Astrocyte (in vitro differentiated cells and primary cell): ENCODE data around the gene NOMO2.
"Not testable (repeated sequence)": the region's sequence is repeated elsewhere in the genome, so short reads cannot be mapped to it uniquely, and the experiment has no call there.

Source experiments
- EZH2 ChIP-seq: IDR thresholded peaks from 2 replicates; pipeline ENCODE4 v1.6.1; 2012; ENCODE audit warnings: mild to moderate bottlenecking, low read length, inconsistent platforms; ENCODE audit not compliant: insufficient read depth
- TF ChIP-seq, protein P1 (sequence below): IDR thresholded peaks from 2 replicates; pipeline ENCODE4 v1.5.1; 2011; ENCODE audit warnings: low read depth, mild to moderate bottlenecking, inconsistent platforms, low read length, moderate library complexity; ENCODE audit not compliant: insufficient read depth

DNA sequence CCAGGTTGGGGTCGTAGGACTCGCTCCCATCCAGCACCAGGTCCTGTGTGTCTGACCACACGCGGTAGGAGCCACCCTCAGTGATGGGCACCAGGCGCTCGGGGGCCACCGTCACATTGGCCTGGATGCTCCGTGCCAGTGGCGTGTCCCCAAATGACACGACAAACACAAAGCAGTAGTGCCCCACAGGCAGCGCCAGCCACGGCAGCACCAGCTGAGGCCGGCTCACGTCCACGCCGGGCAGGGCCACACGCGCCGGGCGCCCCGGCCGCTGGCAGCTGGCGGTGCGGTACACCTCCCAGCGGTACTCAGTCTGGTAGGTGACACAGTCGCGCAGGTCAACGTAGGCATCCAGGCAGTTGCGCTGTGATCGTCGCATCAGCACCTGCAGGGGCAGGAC is 177.0 kb downstream of the NOMO2 start:
- not testable (repeated sequence) for TF ChIP-seq EZH2
- TF ChIP-seq, protein P1, sequence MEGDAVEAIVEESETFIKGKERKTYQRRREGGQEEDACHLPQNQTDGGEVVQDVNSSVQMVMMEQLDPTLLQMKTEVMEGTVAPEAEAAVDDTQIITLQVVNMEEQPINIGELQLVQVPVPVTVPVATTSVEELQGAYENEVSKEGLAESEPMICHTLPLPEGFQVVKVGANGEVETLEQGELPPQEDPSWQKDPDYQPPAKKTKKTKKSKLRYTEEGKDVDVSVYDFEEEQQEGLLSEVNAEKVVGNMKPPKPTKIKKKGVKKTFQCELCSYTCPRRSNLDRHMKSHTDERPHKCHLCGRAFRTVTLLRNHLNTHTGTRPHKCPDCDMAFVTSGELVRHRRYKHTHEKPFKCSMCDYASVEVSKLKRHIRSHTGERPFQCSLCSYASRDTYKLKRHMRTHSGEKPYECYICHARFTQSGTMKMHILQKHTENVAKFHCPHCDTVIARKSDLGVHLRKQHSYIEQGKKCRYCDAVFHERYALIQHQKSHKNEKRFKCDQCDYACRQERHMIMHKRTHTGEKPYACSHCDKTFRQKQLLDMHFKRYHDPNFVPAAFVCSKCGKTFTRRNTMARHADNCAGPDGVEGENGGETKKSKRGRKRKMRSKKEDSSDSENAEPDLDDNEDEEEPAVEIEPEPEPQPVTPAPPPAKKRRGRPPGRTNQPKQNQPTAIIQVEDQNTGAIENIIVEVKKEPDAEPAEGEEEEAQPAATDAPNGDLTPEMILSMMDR: not testable (repeated sequence)
